ENCODE data around the gene PHF2.
A peak's percentile ranks its signal among the peaks of the same experiment; 100 is the strongest.

The PHF2 gene

DNA sequence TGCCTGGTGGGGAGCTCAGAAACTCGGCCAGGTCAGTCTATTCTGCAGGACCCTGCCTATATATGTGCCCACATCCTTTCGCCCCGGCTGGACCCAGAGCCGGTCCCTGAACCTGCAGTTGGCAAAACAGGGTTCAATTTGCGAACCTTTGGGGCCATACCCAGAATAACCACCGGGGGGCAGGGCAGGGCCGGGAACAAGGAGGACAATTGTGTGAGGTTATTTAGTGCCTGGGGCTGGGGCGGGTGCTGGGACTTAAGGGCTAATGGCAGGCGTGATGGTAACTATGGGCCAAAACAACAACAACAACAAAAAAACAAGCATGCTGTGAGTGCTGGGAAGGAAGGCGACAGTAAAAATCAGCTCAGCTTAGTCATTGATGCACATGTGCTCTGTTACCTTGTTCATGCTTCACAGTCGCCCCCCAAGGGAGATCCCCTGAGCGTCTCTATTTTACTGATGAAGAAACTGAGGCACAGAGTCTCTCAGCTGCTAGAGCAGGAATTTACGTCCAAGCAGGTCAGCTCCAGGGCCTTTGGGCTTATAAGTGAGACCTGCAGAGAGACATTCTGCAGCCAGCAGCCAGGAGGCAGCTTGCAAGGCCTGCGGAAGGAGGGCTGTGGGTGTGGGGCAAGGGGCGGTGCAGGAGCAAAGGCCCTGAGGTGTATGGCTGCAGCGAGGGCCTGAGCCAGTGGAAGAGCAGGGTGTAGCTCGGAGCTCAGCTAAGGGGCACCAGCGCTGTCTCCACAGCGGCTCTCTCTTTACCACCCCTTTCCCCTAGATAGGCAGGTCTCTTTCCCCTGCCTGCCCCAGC lies 106.0 kb downstream of the PHF2 start:
- DNase-seq: peak; percentile 21

- no peak for DNase-seq
Measured at GRCh38 chr9:93683331-93684134, 107.1 kb downstream of the PHF2 start.

- no peak for DNase-seq
Measured at GRCh38 chr9:93684161-93684765, 107.9 kb downstream of the PHF2 start.

DNA sequence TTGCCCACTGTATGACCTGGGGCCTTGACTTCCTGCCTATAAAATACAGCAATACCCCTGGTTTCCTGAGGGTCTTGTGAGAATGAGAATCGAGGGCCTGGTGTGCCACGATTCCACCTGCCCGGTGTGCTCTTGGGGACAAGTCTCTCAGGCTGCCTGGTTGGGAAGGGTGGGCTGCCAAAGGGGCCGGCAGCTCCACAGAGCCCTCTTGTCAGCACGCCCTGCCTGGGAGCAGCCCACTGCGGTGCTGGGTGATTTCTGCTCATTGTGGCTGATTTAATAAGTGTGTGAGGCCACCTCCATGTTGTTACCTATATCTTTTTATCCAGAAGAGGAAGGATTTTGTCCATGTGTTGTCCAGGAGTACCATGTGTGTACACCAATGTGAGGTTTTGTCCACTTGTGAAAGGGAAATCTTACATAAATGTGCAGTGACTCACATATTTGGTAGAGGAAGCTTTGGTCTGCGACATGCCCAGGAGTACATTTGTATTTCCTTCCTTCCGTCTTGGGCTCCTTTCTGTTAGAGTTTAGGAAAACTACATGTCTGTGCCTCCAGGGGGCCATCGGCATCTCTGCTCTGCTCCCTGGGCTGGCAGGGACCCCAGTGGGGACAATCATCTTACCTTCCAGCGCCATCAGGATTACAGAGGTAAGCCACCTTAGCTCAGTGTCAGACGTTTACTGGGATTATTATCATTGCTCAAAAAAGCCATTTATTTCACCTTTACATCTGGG lies 108.6 kb downstream of the PHF2 start:
- DNase-seq: no peak

DNA sequence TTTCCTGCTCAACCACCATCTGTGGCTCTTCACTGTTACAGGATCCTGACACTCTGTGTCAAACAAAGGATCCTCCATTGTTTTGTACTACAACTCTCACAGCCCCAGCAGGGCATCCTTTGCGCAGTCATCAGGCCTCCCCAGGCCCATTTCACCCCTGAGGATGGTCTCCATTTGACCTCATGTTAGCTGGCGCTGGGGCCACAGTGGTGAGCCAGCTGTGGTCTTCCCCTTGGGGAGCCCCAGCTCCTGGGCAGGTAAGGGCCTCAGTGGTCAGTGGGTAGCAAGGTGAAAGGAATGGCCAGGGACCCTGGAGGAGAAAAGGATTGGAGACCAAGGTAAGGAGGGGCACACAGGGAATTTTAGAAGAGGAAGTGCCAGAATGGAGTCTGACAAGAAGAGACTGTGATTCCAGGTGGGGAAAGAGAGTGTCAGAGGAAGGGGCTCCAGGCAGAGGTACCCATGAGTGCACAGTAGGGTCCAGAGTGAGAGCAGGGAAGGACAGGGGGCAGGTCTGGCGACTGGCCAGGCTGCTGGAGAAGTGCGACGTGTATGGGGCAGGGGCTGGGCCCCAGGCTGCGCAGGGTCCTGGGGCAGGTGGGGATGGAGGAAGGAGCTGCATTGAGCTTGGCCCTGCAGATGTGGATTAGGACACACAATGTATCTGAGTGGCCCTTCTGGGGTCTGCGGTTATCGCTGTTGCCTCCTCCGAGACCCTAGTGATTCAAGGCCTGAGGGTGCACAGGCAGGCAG lies 109.9 kb downstream of the PHF2 start:
- DNase-seq: no peak

DNA sequence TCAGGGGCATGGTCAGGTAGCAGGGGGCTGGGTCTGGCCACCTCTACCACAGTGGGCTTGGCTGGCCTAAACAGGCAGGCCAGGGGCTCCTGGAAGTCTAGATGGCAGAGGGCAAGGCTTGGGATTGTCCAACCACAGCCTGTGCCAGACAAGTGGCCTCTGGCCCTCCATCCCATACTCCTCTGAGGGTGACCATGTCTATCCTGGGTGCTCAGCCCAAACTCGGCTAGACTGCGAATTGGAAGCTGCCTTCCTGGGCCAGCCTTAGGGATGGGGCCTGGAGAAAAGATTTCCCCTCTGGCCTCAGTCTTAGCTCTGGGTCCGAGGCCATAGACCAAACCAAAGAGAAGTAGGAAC lies 110.5 kb downstream of the PHF2 start:
- DNase-seq: no peak

DNA sequence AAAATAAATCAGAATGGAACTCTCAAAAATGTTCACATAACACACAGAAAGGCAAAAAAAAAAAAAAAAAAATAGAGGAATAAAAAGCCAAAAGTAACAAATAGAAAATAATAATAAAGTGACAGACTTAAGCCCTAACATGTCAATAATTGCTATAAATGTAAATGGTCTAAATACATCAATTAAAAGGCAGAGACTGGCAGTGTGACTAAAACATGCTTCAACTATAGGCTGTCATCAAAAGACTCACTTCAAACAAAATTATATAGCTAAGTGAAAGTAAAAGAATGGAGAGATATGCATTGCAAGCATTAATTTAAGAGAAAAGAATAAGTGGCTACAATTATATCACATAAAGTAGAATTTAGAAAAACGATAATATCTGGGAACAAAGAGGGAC lies 114.2 kb downstream of the PHF2 start:
- DNase-seq: no peak

GRCh38 chr9:93693129-93693528 lies 116.7 kb downstream of the PHF2 start:
- DNase-seq: no peak

- DNase-seq: no peak
Measured at GRCh38 chr9:93697352-93698139, 121.2 kb downstream of the PHF2 start.

- DNase-seq: no peak
Measured at GRCh38 chr9:93698140-93698908, 121.9 kb downstream of the PHF2 start.

- no peak for DNase-seq
Measured at GRCh38 chr9:93699650-93700049, 123.3 kb downstream of the PHF2 start.

- no peak for DNase-seq
Measured at GRCh38 chr9:93701494-93702218, 125.3 kb downstream of the PHF2 start.

DNA sequence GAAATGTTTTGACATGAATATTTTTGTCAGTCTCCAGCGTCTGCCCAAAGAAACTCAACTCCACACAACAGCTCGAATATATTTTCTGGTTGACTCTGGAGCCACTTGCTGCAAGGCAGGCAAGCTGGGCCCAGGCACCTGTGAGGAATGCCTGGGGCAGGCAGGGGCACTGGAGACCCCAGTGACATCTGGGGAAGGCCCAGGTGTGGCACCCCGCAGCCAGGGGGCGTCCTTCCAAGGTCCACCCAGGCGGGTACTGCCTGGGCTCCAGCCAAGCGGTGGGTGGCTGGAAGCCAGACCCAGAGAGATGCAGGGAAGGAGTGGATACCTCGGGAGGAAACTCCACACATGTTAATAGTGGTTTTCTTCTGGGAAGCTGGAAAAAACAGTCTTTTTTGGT lies 125.9 kb downstream of the PHF2 start:
- no peak for DNase-seq

- DNase-seq: no peak
Measured at GRCh38 chr9:93708289-93708986, 132.1 kb downstream of the PHF2 start.

GRCh38 chr9:93708987-93709302 lies 132.6 kb downstream of the PHF2 start:
- no peak for DNase-seq

GRCh38 chr9:93709600-93710369 lies 133.4 kb downstream of the PHF2 start:
- no peak for DNase-seq

DNA sequence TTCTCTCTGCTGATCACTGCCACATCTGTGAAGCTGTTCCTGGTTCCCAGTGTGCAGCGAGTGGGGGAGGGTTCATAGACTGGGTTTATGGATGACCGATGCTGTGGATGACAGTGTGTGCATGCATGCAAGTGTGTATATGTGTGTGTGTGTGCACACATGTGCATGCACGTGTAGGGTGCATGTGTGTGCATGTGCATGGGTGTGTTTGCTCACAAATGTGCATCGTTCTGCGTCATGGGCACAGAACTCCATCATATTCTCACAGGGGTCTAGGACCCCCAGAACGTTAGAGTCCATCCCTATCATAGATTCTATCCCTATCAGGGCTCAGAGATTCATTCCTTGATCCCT lies 134.0 kb downstream of the PHF2 start:
- DNase-seq: no peak

- DNase-seq: no peak
Measured at GRCh38 chr9:93711002-93711401, 134.6 kb downstream of the PHF2 start.

- no peak for DNase-seq
Measured at GRCh38 chr9:93712896-93713295, 136.5 kb downstream of the PHF2 start.

All from fibroblast of skin of right quadriceps (primary cell).